GM21825 (cell line): ENCODE data around the gene TNFRSF1B.

Experiments used
- ATAC-seq: cut with Tn5 transposase; IDR thresholded peaks from one replicate; pipeline ENCODE4 v1.9.1; 2021; ENCODE audit warnings: mild to moderate bottlenecking, moderate library complexity; ENCODE audit not compliant: unreplicated experiment

Gene TNFRSF1B

GRCh38 chr1:12173631-12174121, 6.9 kb downstream of the TNFRSF1B start:
- no peak for ATAC-seq

- no peak for ATAC-seq
Measured at GRCh38 chr1:12174924-12175810, 8.4 kb downstream of the TNFRSF1B start.

DNA sequence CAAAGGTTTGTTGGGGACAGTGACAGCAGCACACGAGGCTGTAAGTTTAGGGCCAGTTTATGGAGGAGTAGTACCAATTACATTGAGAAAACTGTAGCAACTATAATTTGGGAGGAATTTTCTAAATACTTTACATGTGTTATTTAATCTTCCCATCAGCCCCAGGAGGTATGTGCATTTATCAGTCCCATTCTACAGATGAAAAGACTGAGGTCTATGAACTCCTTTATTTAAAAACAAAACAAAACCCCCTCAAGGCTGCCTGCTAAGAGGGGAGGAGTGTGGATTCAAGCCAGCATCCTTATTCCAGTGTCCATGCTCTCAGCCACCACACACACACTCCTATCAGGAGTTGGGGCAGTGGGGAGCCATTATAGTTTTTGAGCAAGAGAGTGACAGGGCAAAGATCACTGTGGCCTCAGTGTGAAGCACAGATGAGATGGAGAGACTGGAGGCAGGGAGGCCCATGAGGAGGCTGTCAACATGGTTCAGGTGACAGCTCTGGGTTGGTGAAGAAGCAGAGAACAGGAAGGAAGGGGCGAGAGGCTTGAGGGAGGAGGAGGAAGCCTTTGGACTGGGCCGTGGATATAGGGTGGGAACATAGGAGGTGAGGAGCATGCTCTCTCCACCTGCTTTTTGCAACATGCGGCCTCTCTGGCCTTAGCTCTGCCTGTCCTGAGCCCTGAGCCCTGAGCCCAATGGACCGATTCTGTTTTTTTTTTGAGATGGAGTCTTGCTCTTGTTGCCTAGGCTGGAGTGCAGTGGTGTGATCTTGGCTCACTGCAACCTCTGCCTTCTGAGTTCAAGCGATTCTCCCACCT, 9.7 kb downstream of the TNFRSF1B start:
- no peak for ATAC-seq

DNA sequence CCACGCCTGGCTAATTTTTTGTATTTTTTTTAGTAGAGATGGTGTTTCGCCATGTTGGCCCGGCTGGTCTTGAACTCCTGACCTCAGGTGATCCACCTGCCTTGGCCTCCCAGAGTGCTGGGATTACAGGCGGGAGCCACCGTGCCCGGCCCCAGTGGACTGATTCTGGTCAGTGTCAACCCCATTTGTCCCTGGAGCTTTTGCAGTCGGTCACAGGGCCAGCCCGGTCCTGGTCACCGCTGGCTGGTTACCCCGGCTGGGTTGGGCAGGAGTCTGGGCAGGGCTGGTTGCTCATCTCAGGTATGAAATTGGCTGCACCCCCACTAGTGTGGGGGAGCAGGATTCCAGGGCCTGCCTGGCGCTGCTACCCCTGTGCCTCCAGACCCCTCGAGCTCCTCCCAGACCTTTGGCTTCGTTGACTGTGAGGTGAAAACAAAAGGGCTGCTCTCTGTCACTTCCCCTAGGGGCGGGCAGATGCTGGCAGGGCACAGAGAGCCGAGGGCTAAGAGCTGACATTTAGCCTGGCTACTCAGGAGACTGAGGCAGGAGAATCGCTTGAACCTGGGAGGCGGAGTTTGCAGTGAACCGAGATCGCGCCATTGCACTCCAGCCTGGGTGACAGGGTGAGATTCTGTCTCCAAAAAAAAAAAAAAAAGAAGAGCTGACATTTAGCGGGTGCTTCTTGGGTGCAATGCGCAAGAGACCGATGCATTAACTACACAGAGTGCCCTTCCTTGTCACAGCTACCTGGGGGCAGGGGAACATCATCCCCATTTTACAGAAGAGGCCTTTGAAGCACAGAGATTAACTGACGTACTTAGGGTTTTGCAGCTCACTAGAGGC, 10.6 kb downstream of the TNFRSF1B start:
- ATAC-seq, result no peak

GRCh38 chr1:12177999-12178441, 11.2 kb downstream of the TNFRSF1B start:
- no peak for ATAC-seq

- ATAC-seq, result no peak
Measured at GRCh38 chr1:12178511-12178910, 11.7 kb downstream of the TNFRSF1B start.

DNA sequence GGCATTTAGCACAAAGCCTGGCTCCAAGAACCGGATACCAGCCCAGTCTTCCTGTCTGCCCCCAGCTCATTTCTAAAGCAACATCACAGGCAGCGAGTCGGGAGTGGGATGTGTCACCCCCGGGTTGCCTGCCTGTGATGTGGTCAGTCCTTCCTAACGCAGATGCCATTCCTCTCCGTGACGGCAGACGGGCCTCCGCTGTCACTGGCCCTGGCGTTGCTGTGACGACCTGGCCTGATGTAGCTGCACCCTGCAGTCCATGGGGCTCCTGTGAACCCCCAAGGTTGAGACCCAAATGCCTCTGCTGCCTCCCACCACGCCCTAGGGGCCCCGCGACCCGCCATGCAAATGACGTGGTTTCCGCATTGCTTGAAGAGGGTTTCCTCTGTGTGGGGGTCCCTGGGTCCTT, 12.3 kb downstream of the TNFRSF1B start:
- ATAC-seq, result no peak

GRCh38 chr1:12179676-12180075, 12.9 kb downstream of the TNFRSF1B start:
- no peak for ATAC-seq

DNA sequence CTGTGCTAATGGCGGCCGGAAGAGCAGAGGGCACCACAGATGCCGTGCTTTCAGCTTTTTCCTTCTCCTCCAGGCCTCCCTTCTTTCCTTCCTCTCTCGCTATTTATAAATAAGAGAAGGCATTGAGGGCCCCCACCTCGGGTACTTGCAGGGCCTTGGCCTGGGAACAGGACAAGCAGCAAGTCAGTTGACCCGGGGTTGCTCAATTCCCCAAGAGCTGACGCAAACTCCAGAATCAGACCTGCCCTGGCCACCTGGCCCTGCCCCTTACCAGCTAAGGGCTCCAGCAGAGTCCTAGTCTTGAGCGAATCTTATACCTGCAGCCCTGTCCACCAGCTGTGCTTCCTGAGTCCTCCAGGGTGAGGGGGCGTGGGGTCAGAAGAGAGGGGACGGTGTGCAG, 13.5 kb downstream of the TNFRSF1B start:
- ATAC-seq, result no peak

DNA sequence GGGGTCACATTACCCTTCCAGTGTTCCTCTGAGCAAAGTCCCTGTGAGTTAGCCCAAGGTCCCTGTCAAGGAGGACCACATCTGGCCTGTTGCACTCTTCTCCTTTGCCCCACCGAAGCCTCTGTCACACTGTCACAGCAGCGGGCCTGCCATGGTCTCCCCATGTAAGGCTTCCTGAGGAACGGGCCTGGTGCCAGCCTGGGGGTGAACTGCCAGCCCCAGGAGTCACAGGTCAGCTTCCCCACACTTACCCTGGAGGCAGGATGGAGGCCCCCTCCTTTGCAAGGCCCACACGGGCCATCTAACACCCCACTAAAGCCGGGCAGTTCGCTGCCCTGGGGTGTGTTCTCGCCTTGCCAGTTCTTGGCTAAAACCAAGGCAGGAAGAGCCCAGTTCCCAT, 14.1 kb downstream of the TNFRSF1B start:
- ATAC-seq, result no peak

DNA sequence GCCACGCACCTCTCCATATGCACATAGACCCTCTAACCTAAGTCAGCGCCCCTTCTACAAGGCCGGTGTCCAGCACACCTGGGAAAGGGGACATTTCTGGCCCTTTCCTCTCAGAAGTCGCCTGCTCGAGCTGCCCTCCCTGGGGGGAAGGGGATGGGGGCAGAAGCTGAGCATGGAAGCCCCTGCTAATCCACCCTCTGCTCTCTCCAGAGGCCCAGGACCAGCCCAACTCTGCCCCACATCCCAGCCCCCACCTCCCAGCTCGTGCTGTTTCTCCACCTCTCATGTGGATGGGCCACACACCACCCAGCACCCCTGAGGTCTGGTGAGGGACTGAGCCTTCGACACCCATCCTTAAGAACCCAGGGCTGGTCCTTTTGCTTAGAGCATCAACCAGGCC, 14.8 kb downstream of the TNFRSF1B start:
- ATAC-seq, result no peak

- no peak for ATAC-seq
Measured at GRCh38 chr1:12182410-12182984, 15.7 kb downstream of the TNFRSF1B start.

DNA sequence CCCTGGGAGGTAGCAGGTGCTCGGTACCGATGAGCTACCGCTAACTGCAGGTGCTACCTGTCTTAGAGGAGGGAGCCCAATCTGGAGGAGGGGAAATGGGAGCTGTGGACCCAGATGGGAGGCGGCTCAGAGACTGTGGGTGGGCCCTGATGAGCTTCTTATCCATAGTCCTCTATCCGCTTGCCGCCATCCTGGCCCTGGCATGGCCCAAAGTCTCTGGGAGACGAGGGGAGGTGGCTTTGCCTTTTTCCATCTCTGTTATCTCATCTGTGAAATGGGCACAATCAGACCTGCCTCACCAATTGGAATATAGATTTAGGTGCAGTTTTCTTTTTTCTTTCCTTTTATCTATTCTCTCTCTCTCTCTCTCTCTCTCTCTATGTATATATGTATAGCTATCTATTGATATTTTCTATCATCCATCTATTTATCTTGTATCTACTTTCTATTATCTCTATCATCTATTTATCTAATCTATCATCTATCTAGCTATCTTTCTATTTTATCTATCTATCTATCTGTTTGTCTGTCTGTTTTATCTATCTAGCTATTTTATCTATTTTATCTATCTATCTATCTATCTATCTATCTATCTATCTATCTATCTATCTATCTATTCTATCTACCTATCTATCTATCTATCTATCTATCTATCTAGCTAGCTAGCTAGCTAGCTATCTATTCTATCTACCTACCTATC, 16.5 kb downstream of the TNFRSF1B start:
- ATAC-seq, result no peak

DNA sequence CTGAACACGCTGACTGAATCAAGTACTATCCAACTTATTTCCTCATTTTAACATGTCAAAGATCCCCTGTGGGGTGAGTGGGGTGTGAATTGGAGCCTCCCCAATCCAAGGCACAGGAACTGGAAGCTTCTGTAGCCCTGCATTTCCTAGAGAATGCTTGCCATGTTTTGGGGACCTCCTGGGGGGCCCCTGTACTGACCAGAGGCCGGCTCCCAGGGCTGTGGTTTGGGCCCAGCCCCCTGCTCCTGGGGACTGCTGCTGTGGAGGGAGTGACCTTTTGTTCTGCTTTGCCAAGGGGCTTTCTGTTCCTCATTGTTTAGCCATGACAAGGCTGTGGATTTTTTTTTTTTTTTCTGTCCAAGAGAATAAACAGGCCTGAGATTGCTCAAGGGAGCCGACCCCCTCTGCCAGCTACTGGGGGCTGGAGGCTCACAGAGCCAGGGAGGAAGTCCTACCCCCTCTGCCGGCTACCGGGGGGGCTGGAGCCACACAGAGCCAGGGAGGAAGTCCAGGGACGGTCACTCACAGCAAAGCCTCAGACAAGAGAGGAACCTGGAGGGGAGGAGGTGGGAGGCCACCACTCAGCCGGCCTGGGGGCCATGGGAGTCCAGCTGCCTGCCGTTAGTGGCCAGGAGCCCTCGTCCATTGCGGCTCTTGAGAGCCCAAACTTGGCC, 17.4 kb downstream of the TNFRSF1B start:
- no peak for ATAC-seq

- ATAC-seq, result no peak
Measured at GRCh38 chr1:12185036-12185917, 18.5 kb downstream of the TNFRSF1B start.

DNA sequence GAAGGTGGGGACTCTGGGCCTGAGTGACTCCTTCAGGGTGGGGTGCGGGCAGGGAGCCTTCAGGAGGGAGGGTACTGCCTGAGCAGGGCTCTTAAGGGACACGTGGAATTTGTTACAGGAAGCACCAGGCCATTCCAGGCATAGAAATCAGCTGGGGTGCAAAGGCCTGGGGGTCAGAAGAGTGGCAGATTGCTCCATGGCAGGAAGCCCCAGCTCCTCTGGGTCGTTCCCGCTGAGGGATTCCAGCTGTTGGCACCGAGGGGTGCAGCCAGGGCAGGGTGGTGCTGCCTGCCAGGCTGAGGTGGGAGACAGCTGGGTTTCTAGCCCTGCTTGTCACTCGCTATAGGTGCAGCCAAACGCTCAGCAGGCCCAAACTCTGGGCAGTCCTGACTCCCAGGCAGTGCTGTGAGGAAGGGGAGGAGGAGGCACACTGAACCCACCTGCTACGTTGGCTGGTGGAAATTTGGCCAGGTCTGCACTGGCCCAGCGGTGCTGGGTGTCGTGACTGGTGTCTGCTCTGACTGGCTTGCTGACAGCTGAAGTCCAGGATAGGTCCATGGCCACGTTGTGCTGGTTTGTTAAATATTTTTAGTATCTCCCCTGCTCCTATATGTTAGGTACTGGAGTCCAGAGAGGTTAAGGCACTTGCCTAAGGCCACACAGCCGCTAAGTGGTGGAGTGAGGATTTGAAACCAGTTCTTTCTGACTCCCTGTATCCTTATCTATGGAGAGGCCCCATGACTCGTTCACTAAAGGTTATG, 19.3 kb downstream of the TNFRSF1B start:
- no peak for ATAC-seq

DNA sequence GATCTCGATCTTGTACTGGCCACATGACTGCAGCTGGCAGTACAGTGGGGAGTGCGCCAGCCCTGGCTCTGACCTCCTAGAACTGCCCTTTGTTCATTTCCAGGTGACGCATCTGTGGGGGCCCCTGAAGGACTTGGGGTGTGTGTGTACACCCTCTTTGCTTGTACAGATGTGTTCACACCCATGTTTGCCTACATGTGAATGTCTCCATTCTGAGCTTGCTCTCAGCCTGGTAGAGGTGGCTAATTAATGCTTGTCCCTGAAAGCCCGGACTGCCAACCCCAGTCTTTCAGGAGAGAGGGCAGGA, 19.8 kb downstream of the TNFRSF1B start:
- ATAC-seq, result no peak

DNA sequence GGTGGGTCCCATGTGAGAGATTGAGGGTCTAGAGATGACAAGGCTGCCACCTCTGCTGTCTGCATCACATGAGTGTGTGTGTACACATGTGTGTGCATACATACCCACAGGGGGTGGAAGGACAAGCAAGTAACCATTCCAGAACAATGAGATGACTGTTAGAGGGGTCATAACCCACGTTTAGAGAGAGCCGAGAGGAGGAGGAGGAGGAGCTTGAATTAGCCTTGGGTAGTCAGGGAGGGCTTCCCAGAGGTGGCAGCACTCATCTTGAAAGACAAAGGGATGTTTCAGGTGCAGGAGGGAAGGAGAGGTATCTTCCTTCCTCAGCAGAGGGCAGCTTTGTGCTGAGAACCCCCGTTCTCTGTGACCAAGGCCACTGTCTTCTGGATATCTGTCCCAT, 21.3 kb downstream of the TNFRSF1B start:
- no peak for ATAC-seq
